ENCODE measurements around the gene LRRK1.

DNA sequence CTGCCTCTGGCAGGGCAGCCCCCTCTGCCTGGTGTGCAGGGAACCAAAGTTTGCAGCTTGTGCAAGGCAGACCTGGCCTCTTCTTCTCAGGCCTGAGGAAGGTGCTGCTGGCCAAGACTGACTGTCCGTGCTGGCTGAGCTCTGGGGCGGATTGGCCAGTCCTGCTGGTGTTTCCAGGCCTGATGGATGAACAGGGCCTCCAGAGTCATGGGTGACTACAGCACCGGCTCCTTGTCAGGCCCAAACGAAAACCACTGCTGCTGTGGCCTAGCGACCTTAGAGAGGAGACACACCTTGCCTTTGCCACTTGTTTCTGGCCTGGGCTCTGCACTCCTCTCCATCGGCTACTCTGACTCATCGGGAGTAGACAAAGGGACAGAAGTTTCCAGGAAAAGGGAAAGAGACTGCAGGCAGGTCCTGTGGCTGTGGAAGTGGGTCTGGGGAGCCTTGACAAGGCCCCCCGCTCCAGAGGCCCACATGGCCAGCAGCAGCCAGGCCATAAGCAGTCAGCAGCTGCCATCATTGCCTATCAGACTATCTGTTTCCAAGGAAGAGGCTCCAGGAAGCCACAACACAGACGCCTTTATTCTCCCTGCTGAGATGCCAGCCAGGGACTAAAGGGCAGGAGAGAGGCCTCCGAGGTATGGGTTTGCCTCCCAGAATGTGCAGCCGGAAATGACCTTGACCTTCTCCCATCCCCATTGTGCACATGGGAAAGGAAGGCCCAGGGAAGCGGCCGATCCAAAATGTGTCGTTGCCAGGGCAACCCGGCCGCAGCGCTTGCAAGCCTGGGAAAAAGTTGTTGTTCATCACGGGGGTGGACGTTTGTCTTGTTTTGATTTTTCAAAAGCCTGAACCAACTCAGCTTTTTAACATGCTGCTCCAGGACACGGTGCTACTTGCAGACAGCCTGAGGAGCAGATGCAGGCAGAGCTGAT is 172.2 kb downstream of the LRRK1 start:
- no peak for TF ChIP-seq EZH2 (IDR thresholded peaks at IDR 0.05)
- TF ChIP-seq FOXP2 (optimal IDR thresholded peaks at IDR 0.05; ENCODE audit: control extremely low read depth, extremely low read length, insufficient read depth): no peak

Data from SK-N-MC (cell line).